Loucy (cell line): Measurements from ENCODE around the gene WDR43.

Experiments
- H2AFZ ChIP-seq: fragments of 200-600 bp; sonication (generic); 2 replicates; pipeline ENCODE4 v1.6.0; 2016; ENCODE audit warnings: antibody characterized with exemption, mild to moderate bottlenecking, low read length, moderate library complexity
- H3F3A ChIP-seq: fragments of 200-600 bp; 2 replicates; pipeline ENCODE4 v1.6.0; 2016; ENCODE audit warnings: antibody characterized with exemption, low read depth, mild to moderate bottlenecking
- H3K27me3 ChIP-seq: fragments of 200-600 bp; sonication (generic); 2 replicates; pipeline ENCODE4 v1.6.1; 2014; ENCODE audit warnings: low read length, mild to moderate bottlenecking; ENCODE audit not compliant: insufficient read depth, poor library complexity, severe bottlenecking
- H3K36me3 ChIP-seq: fragments of 200-600 bp; sonication (generic); 2 replicates; pipeline ENCODE4 v1.6.1; 2016; ENCODE audit warnings: low read length; ENCODE audit not compliant: insufficient read depth
- H3K4me1 ChIP-seq: fragments of 200-600 bp; sonication (generic); 2 replicates; pipeline ENCODE4 v1.5.1; 2014; ENCODE audit warnings: low read length, mild to moderate bottlenecking; ENCODE audit not compliant: insufficient read depth, poor library complexity, severe bottlenecking
- H3K4me2 ChIP-seq: fragments of 200-600 bp; sonication (generic); 2 replicates; pipeline ENCODE4 v1.6.0; 2014; ENCODE audit warnings: antibody characterized with exemption, low read length, low read depth, mild to moderate bottlenecking; ENCODE audit not compliant: poor library complexity, severe bottlenecking
- H3K4me3 ChIP-seq: fragments of 200-600 bp; sonication (generic); 2 replicates; pipeline ENCODE4 v1.5.1; 2014; ENCODE audit warnings: low read length, mild to moderate bottlenecking, mixed read lengths; ENCODE audit not compliant: poor library complexity, severe bottlenecking
- H3K79me2 ChIP-seq: fragments of 200-600 bp; sonication (generic); 2 replicates; pipeline ENCODE4 v1.6.1; 2014; ENCODE audit warnings: low read length; ENCODE audit not compliant: insufficient read depth
- H3K9ac ChIP-seq: fragments of 200-600 bp; sonication (generic); 2 replicates; pipeline ENCODE4 v1.6.0; 2014; ENCODE audit warnings: mild to moderate bottlenecking, low read depth, low read length, moderate library complexity; ENCODE audit not compliant: poor library complexity, severe bottlenecking
- H3K9me2 ChIP-seq: fragments of 200-600 bp; sonication (generic); replicated peaks from 2 replicates; pipeline ENCODE4 v1.6.1; 2016; ENCODE audit warnings: low read depth, low read length, mixed read lengths
- H3K9me3 ChIP-seq: fragments of 200-600 bp; sonication (generic); 2 replicates; pipeline ENCODE4 v1.6.1; 2014; ENCODE audit warnings: mild to moderate bottlenecking, antibody characterized with exemption, low read length, low read depth; ENCODE audit not compliant: insufficient read depth
- H4K20me1 ChIP-seq: fragments of 200-600 bp; sonication (generic); 2 replicates; pipeline ENCODE4 v1.6.0; 2014; ENCODE audit warnings: antibody characterized with exemption, low read length, mild to moderate bottlenecking; ENCODE audit not compliant: insufficient read depth, poor library complexity, severe bottlenecking
- CTCF ChIP-seq: fragments of 200-600 bp; sonication (generic); conservative IDR thresholded peaks from 2 replicates; pipeline ENCODE4 v1.5.1; 2014; ENCODE audit warnings: mild to moderate bottlenecking, antibody characterized with exemption, low read length
- EZH2phosphoT487 ChIP-seq: fragments of 200-600 bp; IDR thresholded peaks from 2 replicates; pipeline ENCODE4 v1.6.1; 2018; ENCODE audit warnings: antibody characterized with exemption, mild to moderate bottlenecking, moderate library complexity, borderline replicate concordance

The WDR43 gene

GRCh38 chr2:28986429-28986828 lies 92.0 kb downstream of the WDR43 start:
- no peaks in the 10 kb centered on the region for H3K9me2 ChIP-seq
- H3K9ac ChIP-seq = no peak overlapping the region
- no peaks in the 10 kb centered on the region for H3K79me2 ChIP-seq
- no peak overlapping the region for H3K4me2 ChIP-seq
- no peaks in the 10 kb centered on the region for H4K20me1 ChIP-seq
- no peak overlapping the region for H3K4me3 ChIP-seq
- H3K36me3 ChIP-seq = no peaks in the 10 kb centered on the region
- TF ChIP-seq EZH2phosphoT487 = no peak
- TF ChIP-seq CTCF = no peak
- no peak overlapping the region for H2AFZ ChIP-seq
- H3K27me3 ChIP-seq = no peaks in the 10 kb centered on the region
- H3K9me3 ChIP-seq = no peaks in the 10 kb centered on the region
- peaks cover 6% of the 10 kb centered on the region for H3K4me1 ChIP-seq
- H3F3A ChIP-seq = no peaks in the 10 kb centered on the region

- Histone ChIP-seq H3K9me2 (no peaks in the 10 kb centered on the region), H3K36me3 (no peaks in the 10 kb centered on the region), H3F3A (no peaks in the 10 kb centered on the region), H3K79me2 (no peaks in the 10 kb centered on the region), H3K27me3 (no peaks in the 10 kb centered on the region), H2AFZ (no peak overlapping the region), H4K20me1 (no peaks in the 10 kb centered on the region), H3K9ac (no peak overlapping the region), H3K4me3 (no peak overlapping the region), H3K9me3 (no peaks in the 10 kb centered on the region), H3K4me1 (peaks cover 6% of the 10 kb centered on the region), H3K4me2 (no peak overlapping the region)
- TF ChIP-seq EZH2phosphoT487 = no peak
- TF ChIP-seq CTCF = no peak
These were observed 95.5 kb downstream of the WDR43 start for GRCh38 chr2:28989973-28990372.

- no peaks in the 10 kb centered on the region for H3K36me3 ChIP-seq
- H3F3A ChIP-seq = no peaks in the 10 kb centered on the region
- H2AFZ ChIP-seq = no peak overlapping the region
- no peak overlapping the region for H3K4me3 ChIP-seq
- TF ChIP-seq EZH2phosphoT487 (no peak), CTCF (no peak)
- no peak overlapping the region for H3K9ac ChIP-seq
- peaks cover 6% of the 10 kb centered on the region for H3K4me1 ChIP-seq
- H3K9me3 ChIP-seq = no peaks in the 10 kb centered on the region
- no peak overlapping the region for H3K4me2 ChIP-seq
- no peaks in the 10 kb centered on the region for H3K79me2 ChIP-seq
- H3K9me2 ChIP-seq = no peaks in the 10 kb centered on the region
- H3K27me3 ChIP-seq = no peaks in the 10 kb centered on the region
- H4K20me1 ChIP-seq = no peaks in the 10 kb centered on the region
These were observed 96.0 kb downstream of the WDR43 start for GRCh38 chr2:28990445-28990844.
